ENCODE measurements around the gene FARP1.

Gene FARP1, protein sequence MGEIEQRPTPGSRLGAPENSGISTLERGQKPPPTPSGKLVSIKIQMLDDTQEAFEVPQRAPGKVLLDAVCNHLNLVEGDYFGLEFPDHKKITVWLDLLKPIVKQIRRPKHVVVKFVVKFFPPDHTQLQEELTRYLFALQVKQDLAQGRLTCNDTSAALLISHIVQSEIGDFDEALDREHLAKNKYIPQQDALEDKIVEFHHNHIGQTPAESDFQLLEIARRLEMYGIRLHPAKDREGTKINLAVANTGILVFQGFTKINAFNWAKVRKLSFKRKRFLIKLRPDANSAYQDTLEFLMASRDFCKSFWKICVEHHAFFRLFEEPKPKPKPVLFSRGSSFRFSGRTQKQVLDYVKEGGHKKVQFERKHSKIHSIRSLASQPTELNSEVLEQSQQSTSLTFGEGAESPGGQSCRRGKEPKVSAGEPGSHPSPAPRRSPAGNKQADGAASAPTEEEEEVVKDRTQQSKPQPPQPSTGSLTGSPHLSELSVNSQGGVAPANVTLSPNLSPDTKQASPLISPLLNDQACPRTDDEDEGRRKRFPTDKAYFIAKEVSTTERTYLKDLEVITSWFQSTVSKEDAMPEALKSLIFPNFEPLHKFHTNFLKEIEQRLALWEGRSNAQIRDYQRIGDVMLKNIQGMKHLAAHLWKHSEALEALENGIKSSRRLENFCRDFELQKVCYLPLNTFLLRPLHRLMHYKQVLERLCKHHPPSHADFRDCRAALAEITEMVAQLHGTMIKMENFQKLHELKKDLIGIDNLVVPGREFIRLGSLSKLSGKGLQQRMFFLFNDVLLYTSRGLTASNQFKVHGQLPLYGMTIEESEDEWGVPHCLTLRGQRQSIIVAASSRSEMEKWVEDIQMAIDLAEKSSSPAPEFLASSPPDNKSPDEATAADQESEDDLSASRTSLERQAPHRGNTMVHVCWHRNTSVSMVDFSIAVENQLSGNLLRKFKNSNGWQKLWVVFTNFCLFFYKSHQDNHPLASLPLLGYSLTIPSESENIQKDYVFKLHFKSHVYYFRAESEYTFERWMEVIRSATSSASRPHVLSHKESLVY

GRCh38 chr13:98142380-98143156 lies at the start of gene FARP1:
FARP1 (plus strand) TSS chr13:98143094; CDS start chr13:98213243, 70,149 bp downstream.
- DNase-seq: peak; percentile 20 to 30

GRCh38 chr13:98094678-98095266 lies 48.1 kb upstream of the FARP1 start:
- DNase-seq: no peak

DNA sequence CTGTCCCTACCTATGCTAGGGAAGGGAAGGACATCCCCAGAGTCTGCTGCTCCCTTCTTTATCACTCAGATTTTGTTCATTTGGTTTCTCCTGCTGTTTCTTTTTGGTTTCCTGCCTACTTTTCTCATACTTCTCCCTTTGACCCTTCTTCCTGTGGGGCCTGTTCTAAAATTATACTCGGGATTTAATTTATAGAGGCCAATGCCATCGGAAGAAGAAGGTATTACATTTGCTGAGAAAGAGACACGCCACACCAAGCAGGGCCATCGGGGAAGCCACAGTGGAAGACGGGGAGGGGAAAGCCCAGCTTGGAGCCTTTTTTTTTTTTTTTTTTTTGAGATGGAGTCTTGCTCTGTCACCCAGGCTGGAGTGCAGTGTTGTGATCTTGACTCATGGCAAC lies 46.8 kb upstream of the FARP1 start:
- DNase-seq: no peak

- DNase-seq: no peak
These were observed 45.1 kb upstream of the FARP1 start for GRCh38 chr13:98097749-98098148.

DNA sequence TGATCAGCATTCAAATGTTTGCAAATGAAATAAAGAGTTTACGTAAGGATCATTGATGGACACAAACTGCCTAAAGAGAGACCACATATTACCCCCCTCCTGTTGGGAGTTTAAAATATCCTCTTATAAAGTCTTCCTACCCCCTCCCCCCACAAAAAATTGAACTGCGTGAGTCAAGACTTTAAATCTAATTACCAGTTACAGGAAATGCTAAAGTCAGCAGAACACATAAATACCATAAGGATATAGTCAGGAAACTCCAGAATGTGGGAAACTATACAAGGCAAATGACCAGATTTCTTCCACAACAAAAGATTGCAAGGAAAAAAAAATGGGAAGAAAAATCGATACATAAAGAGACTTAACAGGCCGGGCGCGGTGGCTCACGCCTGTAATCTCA lies 44.4 kb upstream of the FARP1 start:
- DNase-seq: no peak

DNA sequence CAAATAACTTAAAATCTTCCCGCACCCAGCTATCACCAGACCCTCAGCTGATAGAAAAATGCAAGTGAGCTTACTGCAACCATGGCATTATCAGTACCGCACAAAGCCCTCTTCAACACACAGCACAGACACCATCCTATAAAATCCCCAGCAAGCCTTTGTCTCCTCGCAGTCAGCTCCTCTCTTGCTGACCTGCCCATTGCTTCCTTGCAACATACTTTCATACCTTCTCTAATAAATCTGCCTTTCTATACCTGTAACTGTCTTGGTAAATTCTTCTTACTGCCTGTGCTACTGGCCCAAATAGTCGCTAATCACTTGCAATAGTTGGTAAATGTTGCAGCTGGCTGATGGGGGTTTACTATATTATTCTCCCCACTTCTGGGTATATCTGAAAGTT lies 43.3 kb upstream of the FARP1 start:
- DNase-seq: no peak

DNA sequence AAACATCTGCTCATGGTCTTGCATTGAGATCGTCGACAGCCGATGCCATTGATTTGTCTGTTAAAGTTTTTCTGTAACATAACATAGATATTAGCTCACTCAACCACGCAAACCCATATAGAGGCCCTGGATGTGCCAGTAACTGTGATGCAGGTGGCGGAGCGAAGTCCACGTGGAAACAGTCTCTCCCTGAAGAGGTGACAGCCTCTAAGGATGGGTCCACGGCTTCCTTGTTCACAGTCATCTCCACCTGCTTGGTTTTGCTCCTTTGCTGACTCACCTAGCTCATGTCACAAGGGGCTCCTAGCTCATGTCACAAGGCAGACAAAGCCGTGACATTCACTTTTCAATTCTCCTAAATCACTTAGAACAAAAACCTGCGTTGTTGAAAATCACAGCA lies 42.4 kb upstream of the FARP1 start:
- DNase-seq: no peak

- no peak for DNase-seq
These were observed 39.4 kb upstream of the FARP1 start for GRCh38 chr13:98103531-98103930.

DNA sequence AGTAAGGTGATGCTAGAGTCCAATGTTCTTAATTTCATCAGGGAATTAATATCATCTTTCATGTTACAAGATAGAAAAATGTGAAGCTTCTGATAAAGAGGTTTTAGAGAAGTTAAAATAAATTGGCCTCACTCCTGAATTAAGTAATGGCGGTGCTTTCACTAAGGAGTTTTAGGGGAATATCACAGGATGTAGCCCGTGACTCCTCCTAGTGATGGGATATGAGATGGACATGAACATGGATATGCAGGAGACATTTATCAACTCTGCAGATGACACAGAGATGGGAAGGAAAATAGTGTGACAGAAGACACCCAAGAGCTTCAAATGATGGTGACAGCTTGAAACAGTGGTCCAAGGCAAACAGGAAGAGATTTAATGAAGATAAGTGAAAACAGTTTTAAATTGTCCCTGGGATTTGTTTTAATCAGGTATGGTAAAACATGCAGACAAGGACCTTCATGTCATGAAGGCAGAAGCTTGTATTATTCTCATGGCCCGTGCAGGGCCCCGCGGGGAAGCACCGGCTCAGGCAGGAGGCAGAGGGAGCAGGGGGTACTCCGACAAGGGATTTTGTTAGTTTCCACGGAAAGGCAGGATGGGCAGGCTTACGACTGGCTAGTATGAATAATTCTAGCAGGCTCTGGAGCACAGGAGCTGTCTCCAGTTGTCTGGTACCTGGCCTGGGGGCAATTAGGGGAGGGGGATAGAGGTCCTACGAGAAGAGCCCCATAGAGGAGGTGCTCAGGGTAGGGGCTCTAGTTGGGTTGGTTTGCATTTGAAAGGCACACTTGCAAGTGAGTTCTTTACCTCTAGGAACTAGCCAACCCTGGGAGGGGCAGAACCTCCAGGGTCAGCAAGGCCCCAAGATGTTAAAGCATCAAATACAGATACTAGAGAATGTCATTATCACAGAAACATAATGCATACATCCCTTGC lies 38.7 kb upstream of the FARP1 start:
- no peak for DNase-seq

GRCh38 chr13:98105929-98106336 lies 37.0 kb upstream of the FARP1 start:
- DNase-seq: no peak

GRCh38 chr13:98108341-98108740 lies 34.6 kb upstream of the FARP1 start:
- DNase-seq: no peak

GRCh38 chr13:98109226-98109853 lies 33.6 kb upstream of the FARP1 start:
- DNase-seq: no peak

- DNase-seq: no peak
These were observed 32.1 kb upstream of the FARP1 start for GRCh38 chr13:98110749-98111148.

GRCh38 chr13:98111168-98112098 lies 31.5 kb upstream of the FARP1 start:
- no peak for DNase-seq

DNA sequence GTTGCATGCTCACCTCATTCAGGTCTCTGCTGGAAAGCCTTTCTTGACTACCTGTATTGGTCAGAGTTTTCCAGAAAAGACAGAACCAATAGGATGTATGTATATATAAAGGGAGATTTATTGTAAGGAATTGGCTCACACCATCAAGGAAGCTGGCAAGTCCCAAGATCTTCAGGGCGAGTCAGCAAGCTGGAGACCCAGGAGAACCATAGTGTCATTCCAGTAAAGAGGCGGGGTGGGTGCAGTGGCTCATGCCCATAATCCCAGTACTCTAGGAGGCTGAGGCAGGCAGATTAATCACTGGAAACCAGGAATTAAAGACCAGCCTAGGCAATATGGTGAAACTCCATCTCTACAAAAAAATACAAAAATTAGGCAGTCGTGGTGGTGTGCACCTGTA lies 30.4 kb upstream of the FARP1 start:
- DNase-seq: no peak

DNA sequence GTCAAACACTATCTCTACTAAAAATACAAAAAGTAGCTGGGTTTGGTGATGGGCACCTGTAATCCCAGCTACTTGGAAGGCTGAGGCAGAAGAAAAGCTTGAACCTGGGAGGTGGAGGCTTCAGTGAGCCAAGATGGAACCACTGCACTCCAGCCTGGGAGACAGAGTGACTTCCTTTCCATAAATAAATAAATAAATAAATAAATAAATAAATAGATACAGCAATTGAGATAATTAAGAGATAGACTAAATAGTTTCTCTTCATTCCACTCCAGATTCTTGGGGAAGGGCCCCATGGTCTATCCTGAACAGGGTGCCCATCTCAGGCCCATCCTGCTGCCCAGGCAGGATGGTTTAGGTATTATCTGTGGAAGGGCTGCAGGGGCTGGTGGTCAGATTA lies 24.0 kb upstream of the FARP1 start:
- no peak for DNase-seq

DNA sequence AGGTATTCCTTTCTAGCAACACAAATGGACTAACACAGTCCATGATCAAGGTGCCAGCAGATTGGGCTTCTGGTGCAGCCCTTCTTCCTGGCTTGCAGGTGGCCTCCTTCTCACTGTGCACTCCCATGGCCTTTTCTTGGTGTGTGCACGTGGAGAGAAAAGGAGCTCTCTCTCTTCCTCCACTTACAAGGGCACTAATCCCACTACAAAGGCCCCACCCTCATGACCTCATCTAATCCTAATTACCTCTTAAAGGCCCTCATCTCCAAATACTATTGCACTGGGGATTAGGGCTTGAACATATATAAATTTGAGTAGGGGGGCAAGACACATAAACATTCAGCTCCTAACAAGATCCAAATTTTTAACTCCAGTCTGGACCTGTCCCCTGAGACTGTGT lies 19.7 kb upstream of the FARP1 start:
- no peak for DNase-seq

- no peak for DNase-seq
These were observed 13.7 kb upstream of the FARP1 start for GRCh38 chr13:98129059-98129746.

- no peak for DNase-seq
These were observed 8.9 kb upstream of the FARP1 start for GRCh38 chr13:98133946-98134345.
